Fibroblast of skin of scalp (primary cell): ENCODE data around the gene WDR49. TPM values are rescaled to one million over a fixed set of nuclear protein-coding genes. Genes with fewer than 3 reads are reported as not detected.
"Not testable (repeated sequence)": the region's sequence is repeated elsewhere in the genome, so short reads cannot be mapped to it uniquely, and the experiment has no call there.

Experiments used
- DNase-seq: peaks from one replicate; pipeline ENCODE4 v3.0.0-alpha.2; 2013
- polyA plus RNA-seq, 2 experiments: library from polyadenylated mRNA; unstranded; fragments of 120-200 nt; gene quantifications; one replicate each; pipeline ENCODE4 v1.2.1, GENCODE V29; 2013; ENCODE audit not compliant: insufficient read length in 2 of 2

The WDR49 gene
- polyA plus RNA-seq (2013, experiment 1 of 2; ENCODE audit: insufficient read length), result not detected
- polyA plus RNA-seq (2013, experiment 2 of 2; ENCODE audit: insufficient read length), result not detected

DNA sequence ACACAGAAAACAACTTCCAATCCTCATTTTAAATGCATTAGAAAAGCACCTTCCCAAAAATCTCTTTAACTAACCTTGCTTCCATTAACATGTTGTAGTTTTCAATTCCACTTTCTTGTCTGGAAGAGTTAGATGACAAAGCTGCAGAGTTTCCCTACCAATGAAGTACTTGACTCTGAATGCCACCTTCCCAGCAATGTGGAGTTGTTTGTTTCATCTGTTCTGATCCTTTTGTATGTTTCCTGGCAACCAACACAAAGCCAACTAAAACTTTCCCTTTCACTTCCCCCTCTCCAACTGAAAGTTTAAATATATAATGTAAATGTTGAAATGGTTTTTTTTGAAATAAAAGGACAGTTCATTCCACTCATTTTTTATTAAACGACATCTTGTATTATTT, at the start of gene WDR49:
Gene WDR49, minus strand, starts transcription at position 183 of the 400 bp plus-strand sequence. CDS start 517 bp downstream, outside the sequence.
- no peak for DNase-seq

DNA sequence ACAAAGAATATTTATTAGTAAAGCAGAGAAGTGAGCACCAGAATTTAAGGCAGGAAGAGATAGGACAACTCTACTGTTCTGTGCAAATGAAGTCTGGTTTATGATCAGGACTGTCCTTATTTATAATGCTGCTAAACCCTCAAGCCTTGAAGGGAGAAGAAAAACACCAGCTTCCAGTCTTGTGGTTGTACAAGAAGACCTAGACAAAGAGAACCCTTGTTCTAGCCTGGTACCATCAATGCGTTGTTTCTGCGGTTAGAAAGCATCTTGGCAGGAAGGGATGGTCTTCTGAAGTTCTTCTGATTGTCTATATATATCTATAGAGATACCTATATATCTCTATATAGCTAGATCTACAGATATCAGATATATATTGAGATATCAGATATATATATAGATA, 47.2 kb upstream of the WDR49 start:
- DNase-seq, result no peak

DNA sequence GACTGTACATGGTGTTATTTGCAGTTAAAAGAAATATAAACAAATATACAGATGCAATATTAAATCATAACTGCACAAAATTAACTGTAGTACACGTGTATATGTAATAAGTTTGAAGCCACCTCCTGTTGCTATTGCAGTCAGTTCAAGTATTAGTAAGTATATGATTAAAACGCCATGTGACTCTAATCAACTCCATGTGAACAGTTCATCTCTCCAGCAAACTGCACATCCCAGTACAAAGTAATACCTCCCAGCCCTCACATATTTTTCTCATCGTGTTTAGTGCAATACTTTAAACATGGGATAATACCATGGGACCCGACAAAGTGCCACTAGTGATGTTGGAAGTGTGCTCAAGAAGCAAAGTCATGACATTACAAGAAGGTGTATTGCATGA, 46.3 kb upstream of the WDR49 start:
- peak; percentile 7 for DNase-seq

DNA sequence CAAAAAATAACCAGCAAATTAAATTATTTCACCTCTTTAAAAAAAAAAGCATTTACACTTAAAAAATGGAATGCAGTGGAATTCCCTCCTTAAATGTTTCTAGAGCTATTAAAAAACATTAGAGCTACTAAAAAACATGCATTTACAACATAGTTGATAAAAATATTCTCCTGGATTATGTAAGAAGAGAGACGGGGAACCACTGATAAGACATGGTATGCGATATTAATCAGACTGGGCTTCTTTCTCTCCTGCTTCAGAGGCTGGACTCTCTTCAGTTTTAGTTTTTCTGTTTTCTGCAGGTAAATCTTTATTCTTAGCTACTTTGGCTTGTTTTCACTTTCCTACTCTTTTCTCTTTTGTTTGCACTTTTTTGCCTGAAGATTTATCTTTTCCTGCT, 40.4 kb upstream of the WDR49 start:
- DNase-seq, result no peak

DNA sequence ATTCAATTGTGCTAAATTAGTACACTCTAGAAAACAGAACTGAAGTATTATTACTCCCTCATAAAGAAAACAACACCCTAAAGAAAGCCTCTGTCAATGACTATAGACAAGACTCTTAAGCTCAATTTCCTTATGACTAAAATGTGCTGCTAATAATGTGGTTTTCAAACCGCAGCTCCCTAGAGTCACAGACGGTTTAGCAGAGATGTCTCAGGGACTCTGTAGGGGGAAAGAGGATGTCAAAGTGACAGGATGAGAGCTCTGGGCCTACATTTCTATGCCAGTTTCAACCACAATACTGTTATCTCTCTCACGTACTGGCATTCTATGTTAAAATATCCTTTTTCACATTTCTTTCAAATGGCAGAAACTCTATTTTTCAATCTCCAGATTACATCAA, 37.6 kb upstream of the WDR49 start:
- DNase-seq, result peak; percentile 63

DNA sequence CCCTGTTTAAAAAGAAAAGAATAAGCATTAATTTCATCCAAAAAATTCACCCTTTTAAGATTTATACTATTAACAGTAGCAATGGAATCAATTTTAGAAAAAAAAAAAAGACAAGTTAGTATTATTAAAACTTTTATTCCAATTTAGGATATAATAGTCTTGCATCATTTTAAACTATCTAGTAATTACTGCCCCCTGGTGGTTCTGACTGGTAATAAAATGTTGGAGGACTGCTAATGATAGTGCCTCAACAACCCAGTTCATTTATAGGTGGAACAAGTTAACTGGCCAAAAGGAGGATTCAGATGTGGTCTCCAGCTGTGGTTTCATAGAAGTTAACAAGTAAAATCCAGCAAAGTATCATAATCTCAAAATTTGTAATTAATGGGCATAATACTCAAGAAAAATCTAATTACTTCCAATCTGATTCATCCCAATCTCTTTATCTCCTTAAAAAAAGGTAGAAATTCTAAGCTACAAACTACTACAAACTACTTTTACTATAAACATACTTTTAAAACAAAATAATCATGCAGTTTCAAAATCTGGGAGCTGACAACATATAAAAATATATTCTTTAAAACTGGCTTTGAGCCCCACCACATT, 30.7 kb upstream of the WDR49 start:
- DNase-seq, result peak; percentile 64

DNA sequence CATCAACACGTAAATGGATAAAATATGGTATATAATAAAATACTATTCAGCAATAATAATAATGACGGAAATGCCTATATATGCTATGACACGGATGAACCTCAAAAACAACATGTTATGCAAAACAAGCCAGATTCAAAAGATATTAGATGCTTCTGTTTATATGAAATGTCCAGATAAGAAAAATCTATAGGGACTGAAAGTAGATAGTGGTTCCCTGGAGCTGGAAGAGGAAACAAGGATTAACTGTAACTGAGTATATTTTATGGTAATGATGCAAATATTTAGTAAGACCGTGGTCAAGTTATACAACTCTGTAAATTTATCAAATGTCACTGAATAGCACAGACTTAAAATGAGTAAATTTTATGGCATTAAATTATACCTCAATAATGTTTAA, 25.8 kb upstream of the WDR49 start:
- DNase-seq, result no peak

DNA sequence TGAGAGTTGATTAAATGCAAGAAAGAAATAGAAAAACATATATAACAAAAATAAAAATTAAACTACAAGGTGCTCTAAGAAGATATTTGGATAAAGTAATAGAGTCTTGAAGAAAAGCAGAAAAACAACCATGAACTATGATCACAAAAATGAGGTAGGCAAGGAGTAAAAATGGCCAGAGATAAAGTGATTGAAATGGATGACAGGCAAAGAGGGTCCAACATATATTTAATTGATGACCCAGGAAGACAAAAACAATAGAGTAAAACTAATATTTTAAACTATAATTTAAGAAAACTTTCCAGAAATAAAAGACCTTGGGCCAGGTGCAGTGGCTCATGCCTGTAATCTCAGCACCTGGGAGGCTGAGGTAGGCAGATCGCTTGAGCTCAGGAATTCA, 22.1 kb upstream of the WDR49 start:
- no peak for DNase-seq

DNA sequence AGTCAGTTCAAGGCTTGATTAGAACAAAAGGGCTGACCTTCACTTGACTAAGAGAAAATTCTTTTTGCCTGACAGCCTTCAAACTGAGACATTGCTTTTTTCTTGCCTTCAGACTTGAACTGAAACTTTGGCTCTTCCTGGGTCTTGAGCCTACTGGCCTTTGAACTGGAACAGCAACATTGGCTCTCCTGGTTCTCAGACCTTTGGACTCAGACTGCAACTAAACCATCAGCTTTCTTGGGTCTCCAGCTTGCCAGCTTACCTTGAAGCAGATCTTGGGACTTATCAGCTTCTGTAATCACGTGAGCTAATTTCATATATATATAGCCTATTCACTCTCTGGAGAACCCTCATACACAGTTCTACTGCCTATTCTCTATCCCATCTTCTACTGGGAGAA, 19.5 kb upstream of the WDR49 start:
- no peak for DNase-seq

DNA sequence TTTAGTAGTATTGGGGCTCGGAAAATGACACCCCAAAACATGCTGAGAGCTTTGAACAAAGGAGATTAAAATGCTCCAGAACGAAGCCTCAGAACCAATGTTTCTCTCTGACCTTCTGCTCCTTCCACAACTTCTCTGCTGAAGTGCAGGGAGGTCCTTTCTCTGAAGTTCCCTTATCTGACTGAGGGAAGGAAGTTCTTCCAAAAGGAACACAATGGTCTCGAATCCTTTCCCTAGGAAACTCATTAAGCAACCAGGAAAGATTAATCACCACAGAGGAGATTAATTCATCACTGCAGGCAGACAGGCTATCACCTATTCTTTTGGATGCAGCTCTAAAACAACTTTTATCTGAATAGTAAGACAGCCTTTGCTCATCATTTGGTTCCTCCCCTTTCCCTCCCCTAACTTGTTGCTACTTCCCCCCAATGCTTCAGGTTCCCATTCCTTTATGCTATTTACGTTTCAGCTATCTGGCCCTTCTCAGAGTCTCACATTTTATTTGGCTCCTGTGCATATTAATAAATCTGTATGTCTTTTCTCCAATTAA, 18.2 kb upstream of the WDR49 start:
- no peak for DNase-seq

DNA sequence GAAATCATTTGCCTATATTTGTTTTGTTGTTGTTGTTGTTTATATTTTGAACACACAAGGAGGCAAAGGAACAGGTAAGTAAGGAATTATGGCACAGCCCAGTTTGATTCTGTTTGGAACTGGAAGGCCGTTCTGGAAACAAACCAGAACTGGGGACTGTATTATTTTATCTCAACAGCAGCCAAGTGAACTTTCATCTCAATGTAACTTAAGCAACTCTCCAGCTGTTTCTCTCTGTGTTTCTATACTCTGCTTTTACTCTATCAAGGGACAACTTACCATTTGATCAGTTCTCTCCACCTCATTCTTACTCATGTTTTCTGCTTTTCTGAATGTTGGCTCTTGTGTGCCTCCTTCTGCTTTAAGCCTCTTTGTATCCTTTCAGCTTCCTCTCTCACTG, 16.0 kb upstream of the WDR49 start:
- no peak for DNase-seq

DNA sequence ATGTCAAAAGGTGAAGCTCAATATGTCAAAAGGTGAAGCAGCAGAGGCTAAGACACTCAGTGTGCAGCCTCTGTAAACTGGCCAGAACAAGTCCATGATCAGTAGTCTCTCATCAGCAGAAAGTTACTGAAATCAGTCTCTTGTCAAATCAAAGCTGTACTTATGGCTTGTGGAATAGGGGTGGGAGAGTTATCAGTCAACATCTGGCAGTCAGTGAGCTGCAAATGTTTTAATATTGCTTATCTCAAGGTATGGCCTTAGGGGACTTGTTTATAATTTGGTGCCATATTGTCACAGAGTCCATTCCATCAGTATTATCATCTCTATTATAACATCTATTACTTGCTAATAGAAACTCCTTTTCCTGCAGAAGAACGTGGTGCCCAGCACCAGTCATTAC, 14.9 kb upstream of the WDR49 start:
- DNase-seq, result no peak

DNA sequence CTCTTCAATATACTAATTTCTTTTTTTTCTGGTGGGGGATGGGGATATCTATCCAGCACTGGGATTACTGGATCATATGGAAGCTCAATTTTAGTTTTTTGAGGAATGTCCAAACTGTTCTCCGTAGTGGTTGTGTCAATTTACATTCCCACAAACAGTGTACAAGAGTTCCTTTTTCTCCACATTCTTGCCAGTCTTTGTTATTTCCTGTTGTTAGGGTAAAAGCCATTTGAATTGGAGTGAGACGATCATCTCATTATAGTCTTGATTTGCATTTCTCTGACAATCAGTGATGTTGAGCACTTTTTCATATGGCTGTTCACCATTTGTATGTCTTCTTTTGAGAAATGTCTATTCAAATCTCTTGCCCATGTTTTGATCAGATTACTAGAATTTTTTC, 12.8 kb upstream of the WDR49 start:
- no peak for DNase-seq

DNA sequence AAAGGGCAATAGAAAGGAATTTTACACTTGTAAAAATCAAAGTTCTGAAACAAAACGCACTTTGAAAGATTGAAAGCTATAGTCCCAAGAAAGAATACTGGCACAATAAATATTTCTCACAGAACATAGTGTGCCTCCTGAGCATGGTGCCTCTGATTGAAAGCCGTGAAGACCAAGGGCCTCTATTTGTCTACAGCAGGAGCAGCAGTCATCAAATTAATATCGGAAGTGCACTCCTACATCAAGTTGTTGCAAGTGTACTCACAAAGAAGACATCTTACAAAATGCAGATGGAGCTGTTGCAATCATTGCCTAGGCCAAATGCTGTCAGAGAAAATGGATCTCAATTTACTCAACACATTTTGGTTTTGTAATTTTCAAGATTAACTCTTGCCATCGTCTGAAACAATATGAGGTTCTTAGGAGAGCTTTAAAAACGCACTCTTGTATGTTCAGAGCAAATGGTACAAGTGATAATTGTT, 9.2 kb upstream of the WDR49 start:
- DNase-seq, result no peak

DNA sequence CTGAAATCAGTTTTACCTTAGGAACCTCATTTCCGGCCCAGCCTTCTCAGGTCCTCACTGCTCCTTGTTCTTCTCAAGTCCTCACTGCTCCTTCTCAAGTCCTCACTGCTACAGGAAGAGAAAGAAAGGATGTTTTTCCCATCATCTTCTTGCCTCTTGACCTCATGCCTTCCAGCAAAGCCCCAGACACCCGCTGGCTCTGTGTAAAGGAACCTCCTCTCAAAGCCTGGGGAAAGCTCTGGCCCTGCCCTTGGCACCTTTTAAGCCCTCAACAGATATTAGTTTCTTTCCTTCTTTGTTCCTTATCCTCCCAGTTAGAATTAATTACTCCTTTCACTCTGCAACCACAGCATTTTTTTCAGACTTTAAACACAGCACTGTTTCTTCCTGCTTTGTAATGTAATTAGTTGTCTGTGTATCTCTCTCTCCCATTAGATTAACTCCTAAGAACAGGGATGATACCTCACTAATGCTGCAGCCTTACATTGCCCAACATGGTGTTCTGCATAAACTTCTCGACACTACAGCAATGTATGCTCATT, 4.0 kb upstream of the WDR49 start:
- DNase-seq, result no peak

DNA sequence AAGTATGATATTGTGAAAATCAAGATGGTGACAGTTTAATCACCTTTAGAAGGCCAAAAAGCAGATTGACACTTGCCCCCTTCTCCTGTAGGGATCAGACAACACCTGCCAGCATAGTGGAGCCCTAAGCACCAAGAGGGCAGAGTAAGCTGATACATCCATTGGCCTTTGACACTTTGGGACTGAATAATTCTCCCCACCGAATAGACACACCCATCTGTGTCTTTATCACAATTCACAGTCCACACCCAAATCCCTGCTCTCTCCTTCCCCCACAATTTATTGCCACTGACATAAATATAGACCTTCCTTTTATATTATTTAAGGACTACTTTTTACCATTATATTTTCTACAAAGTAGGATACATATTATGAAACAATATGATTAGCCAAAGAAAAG, 3.1 kb upstream of the WDR49 start:
- no peak for DNase-seq

DNA sequence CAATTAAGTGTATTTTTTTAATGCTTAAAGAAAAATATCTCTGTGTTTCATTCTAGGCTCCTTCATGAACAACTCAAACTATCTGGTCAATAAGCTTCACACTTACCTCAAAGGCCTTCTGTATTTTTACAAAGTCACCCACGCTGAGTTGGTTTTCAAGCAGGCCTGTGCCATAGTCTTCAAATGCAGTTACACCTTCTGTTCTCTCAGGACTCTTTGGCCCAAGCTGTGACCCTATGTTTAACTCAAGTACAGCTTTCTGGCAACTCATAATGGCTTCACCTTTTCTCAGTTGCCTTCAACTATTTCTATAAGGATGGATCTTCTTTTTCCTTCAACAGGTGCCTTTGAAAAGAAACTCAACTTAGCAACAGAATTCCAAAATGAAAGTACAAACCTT, 587 bp downstream of the WDR49 start:
- no peak for DNase-seq

DNA sequence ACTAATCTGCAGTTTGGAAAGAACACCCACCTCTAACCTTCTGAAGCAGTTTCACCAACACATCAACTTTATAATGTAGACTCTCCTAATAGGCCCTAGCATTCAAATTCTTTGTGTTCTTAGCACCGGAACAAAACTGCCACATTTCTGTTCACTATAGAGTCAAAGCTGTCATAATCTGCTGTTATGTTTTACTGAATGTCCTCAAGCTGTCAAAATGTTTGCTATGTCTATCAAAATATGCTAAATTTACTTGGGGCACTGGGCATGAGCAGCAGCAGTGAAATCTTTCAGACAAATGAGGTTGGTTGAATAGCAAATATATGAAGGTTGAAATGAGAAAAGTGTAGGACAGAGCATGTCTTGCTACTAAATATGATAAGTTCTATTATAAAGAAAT, 1.9 kb downstream of the WDR49 start:
- DNase-seq, result no peak

DNA sequence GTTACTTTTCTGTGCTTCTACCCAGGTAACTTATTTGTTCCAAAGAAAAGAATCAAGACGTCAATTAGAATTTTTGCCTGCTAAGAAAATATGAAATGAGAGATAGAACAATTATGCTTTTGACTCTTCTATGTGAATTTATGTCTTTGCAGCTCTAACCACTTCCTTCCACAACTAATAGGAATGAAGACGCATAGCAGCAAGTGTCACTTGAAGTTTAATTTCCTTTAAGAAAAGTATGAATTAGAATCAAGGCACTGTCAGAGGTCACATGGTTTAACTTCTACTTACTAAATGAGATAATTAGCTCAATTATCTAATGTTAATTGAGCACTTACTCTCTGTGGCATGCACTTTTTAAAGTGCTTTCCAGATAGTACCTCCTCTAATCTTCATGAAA, 3.3 kb downstream of the WDR49 start:
- no peak for DNase-seq

DNA sequence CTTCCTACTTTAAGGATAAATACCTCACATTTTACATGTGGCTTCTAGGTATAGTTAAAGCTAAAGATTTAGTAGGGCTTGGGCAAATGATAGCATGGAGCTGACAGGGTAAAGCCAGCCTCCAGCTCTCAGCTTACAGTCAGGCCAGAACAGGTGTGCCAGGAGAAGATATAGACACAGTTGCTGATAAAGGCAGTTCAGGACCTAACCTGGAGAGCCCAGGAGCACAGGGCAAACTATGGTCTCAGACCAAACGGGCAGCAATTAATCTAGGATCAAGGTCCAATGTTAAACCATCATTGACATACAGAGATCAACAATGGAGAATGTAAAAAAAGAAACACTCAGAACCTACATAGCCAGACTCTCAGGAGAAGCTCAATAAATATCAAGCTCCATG, 4.0 kb downstream of the WDR49 start:
- no peak for DNase-seq

DNA sequence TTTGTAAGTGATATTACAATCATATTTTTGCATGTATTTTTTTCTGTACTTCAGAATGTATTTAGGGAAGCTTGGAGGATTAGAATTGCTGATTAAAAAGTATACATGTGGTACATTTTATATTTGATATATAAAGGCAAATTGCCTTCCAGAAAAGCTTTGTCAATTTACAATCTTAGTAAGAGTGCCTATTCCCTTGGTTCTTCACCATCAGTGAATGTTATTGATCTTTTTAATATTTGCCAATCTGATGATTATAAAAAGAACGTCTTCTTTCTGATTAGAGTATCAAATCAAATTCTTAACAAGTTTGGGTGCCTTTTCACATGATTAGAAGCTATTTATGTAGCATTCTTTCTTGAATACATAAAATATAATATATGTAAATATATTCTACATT, 9.1 kb downstream of the WDR49 start:
- no peak for DNase-seq

DNA sequence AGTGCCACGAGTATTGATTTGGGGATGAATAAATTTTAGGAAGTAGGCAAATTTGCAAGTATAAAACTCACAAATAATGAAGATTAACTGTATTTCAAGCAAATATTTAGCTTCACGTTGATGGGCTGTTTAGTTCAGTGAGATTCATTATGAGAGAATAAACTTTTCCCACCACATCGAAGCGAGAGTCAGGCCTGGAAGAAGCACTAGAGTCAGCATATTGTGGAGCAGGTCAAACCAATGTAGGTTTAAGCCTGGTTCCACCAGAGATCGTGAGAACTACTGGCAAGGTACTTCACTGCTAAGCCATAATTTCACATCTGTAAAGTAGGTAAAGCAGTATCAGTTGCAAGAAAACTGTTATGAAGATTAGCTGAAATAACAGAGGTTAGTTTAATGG, 22.3 kb downstream of the WDR49 start:
- DNase-seq, result no peak

DNA sequence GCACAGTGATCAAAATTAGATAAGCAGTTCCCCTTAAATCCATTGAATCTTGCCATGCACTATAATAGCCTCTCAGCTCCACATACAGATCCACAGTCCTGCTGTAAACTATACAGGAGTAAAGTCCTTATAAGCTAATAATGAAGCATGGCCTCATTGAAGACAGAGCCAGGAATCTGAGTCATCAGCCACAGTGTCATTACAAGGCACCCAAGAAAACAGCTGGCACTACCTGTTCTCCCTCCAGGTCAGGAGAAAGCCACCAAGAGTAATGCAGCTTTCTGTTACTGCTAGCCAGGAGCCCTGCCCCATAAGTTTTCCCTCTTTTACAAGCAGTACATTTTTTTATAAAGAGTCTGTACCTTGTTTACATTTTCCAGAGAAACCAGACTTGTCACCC, 27.3 kb downstream of the WDR49 start:
- DNase-seq, result no peak

DNA sequence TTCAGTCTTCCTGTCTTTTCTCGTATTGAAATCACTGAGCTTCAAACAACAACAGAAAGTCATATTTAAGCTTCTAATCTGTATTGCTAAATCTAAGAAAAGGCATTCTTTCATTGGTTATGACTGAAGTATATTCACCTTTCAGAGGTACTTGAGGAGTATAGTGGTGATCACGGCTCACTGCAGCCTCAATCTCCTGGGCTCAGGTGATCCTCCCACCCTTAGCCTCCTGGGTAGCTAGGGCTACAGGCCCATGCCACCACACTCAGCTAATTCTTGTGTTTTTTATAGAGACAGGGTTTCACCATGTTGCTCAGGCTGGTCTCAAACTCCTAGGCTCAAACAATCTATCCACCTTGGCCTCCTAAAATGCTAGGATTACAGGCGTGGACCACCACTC, 38.7 kb downstream of the WDR49 start:
- DNase-seq, result no peak

DNA sequence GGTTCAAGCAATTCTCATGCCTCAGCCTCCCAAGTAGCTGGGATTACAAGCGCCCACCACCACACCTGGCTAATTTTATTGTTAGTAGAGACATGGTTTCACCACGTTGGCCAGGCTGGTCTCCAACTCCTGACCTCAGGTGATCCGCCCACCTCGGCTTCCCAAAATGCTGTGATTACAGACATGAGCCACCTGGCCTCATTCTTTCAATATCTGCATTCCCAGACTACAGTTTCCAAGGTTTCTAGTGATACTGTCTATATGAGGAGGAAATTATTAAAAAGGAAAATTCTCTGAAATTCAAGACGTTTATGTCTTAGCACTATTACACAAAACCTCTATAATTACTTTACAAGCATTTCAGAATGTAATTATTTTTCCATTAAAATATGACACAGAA, 39.5 kb downstream of the WDR49 start:
- DNase-seq, result not testable (repeated sequence)
